Subcutaneous adipose tissue (tissue), 4 donors: ENCODE results near the gene GPC4. TPM values are rescaled to one million over a fixed set of nuclear protein-coding genes. Genes with fewer than 3 reads are reported as not detected.

Experiments used
- total RNA-seq, 4 donors: library from RNA; depleted of rRNA; stranded (reverse); fragments of >200 nt; gene quantifications; one replicate each; pipeline ENCODE4 v1.1.0, GENCODE V29; 2016
- TF ChIP-seq, protein P1 (sequence below): fragments of 450-650 bp; IDR thresholded peaks from one replicate; pipeline ENCODE4 v1.5.1; 2016; ENCODE audit warnings: low read depth, mild to moderate bottlenecking, control low read depth, antibody characterized with exemption, moderate library complexity

Gene GPC4
- total RNA-seq, 4 donors from 2014 or later, result 5.9 to 63.7 (median 12.4) TPM

DNA sequence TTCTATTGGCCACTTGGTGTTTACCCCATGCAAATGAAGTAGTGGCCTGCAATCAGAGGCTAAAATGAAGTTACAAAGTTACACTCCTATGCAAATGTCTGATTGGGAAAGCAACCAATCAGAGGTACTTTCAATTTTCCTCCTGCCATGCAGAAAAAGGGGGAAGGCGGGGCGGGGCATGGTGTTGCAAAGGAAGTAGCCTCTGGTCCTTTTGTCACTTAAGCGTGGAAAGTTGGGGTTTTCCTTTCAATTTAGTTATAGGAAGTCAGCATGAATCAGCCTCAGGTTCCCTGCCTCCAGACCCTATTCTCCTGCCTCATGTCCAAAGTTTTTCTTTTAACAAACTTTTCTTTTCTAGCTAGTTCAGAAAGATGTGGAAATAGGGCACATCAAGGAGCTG is 69.3 kb downstream of the GPC4 start:
- TF ChIP-seq, protein P1, sequence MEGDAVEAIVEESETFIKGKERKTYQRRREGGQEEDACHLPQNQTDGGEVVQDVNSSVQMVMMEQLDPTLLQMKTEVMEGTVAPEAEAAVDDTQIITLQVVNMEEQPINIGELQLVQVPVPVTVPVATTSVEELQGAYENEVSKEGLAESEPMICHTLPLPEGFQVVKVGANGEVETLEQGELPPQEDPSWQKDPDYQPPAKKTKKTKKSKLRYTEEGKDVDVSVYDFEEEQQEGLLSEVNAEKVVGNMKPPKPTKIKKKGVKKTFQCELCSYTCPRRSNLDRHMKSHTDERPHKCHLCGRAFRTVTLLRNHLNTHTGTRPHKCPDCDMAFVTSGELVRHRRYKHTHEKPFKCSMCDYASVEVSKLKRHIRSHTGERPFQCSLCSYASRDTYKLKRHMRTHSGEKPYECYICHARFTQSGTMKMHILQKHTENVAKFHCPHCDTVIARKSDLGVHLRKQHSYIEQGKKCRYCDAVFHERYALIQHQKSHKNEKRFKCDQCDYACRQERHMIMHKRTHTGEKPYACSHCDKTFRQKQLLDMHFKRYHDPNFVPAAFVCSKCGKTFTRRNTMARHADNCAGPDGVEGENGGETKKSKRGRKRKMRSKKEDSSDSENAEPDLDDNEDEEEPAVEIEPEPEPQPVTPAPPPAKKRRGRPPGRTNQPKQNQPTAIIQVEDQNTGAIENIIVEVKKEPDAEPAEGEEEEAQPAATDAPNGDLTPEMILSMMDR, result no peak

GRCh38 chrX:133339566-133339965 is 75.7 kb downstream of the GPC4 start:
- TF ChIP-seq, protein P1, result no peak

- TF ChIP-seq, protein P1, result no peak
These were observed 78.0 kb downstream of the GPC4 start for GRCh38 chrX:133337250-133337649.

GRCh38 chrX:133335027-133335426 is 80.3 kb downstream of the GPC4 start:
- TF ChIP-seq, protein P1, result no peak

GRCh38 chrX:133333154-133333750 is 82.0 kb downstream of the GPC4 start:
- TF ChIP-seq, protein P1, result no peak

- TF ChIP-seq, protein P1, result no peak
These were observed 82.6 kb downstream of the GPC4 start for GRCh38 chrX:133332737-133333136.

DNA sequence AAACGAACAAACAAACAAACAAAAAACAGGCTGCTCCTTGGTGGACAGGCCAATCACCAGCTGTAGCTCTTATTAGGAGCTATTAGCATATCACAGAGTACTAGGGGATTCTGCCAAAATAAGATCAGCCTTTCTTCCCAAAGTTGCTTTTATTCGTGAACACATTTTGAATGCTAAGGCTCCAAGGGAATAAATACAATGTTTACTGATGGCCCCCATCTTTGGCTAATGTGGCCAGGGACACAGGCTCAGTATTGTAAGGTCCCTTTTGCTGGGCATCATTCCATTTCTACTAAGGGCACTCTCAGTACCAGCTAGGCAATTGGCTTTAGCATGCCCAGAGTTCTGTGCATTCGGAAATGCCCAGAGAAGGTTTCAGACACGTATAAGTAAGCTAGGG is 84.3 kb downstream of the GPC4 start:
- TF ChIP-seq, protein P1, result no peak
